ENCODE results near the gene ZNF488. TPM values are rescaled to one million over a fixed set of nuclear protein-coding genes. Genes with fewer than 3 reads are reported as not detected.

The ZNF488 gene
- total RNA-seq, 1 donor = not detected

- H3K4me3 ChIP-seq (ENCODE audit: low read length) = no peak overlapping the region
- H3K27me3 ChIP-seq (ENCODE audit: insufficient read depth, low read length) = no peaks in the 10 kb centered on the region
- no peaks in the 10 kb centered on the region for H3K9me3 ChIP-seq (ENCODE audit: low read depth, low read length)
- no peaks in the 10 kb centered on the region for H3K4me1 ChIP-seq (ENCODE audit: insufficient read depth, low read length)
Observed at GRCh38 chr10:47368431-47369180, 15.5 kb downstream of the ZNF488 start.

GRCh38 chr10:47367646-47368045 lies 16.4 kb downstream of the ZNF488 start:
- Histone ChIP-seq H3K9me3 (ENCODE audit: low read depth, low read length) (no peaks in the 10 kb centered on the region), H3K4me3 (ENCODE audit: low read length) (no peak overlapping the region), H3K27me3 (ENCODE audit: insufficient read depth, low read length) (no peaks in the 10 kb centered on the region), H3K4me1 (ENCODE audit: insufficient read depth, low read length) (no peaks in the 10 kb centered on the region)

- Histone ChIP-seq H3K27me3 (ENCODE audit: insufficient read depth, low read length) (no peaks in the 10 kb centered on the region), H3K9me3 (ENCODE audit: low read depth, low read length) (no peaks in the 10 kb centered on the region), H3K4me1 (ENCODE audit: insufficient read depth, low read length) (no peaks in the 10 kb centered on the region), H3K4me3 (ENCODE audit: low read length) (no peak overlapping the region)
Observed at GRCh38 chr10:47366731-47367460, 17.2 kb downstream of the ZNF488 start.

GRCh38 chr10:47366181-47366631 lies 17.9 kb downstream of the ZNF488 start:
- Histone ChIP-seq H3K4me1 (ENCODE audit: insufficient read depth, low read length) (no peaks in the 10 kb centered on the region), H3K27me3 (ENCODE audit: insufficient read depth, low read length) (no peaks in the 10 kb centered on the region), H3K9me3 (ENCODE audit: low read depth, low read length) (no peaks in the 10 kb centered on the region), H3K4me3 (ENCODE audit: low read length) (no peak overlapping the region)

- Histone ChIP-seq H3K9me3 (ENCODE audit: low read depth, low read length) (no peaks in the 10 kb centered on the region), H3K4me1 (ENCODE audit: insufficient read depth, low read length) (no peaks in the 10 kb centered on the region), H3K4me3 (ENCODE audit: low read length) (no peak overlapping the region), H3K27me3 (ENCODE audit: insufficient read depth, low read length) (no peaks in the 10 kb centered on the region)
Observed at GRCh38 chr10:47365431-47366180, 18.5 kb downstream of the ZNF488 start.

GRCh38 chr10:47364911-47365310 lies 19.2 kb downstream of the ZNF488 start:
- H3K9me3 ChIP-seq (ENCODE audit: low read depth, low read length) = no peaks in the 10 kb centered on the region

GRCh38 chr10:47364366-47364765 lies 19.7 kb downstream of the ZNF488 start:
- Histone ChIP-seq H3K27me3 (ENCODE audit: insufficient read depth, low read length) (no peaks in the 10 kb centered on the region), H3K4me1 (ENCODE audit: insufficient read depth, low read length) (no peaks in the 10 kb centered on the region), H3K4me3 (ENCODE audit: low read length) (no peak overlapping the region), H3K9me3 (ENCODE audit: low read depth, low read length) (no peaks in the 10 kb centered on the region)

More at GRCh38 chr10:47364911-47365310, 19.2 kb downstream of the ZNF488 start:
- Histone ChIP-seq H3K4me1 (ENCODE audit: insufficient read depth, low read length) (no peaks in the 10 kb centered on the region), H3K27me3 (ENCODE audit: insufficient read depth, low read length) (no peaks in the 10 kb centered on the region), H3K4me3 (ENCODE audit: low read length) (no peak overlapping the region)

GRCh38 chr10:47363781-47364180 lies 20.3 kb downstream of the ZNF488 start:
- Histone ChIP-seq H3K4me1 (ENCODE audit: insufficient read depth, low read length) (no peaks in the 10 kb centered on the region), H3K27me3 (ENCODE audit: insufficient read depth, low read length) (no peaks in the 10 kb centered on the region), H3K4me3 (ENCODE audit: low read length) (no peak overlapping the region)

GRCh38 chr10:47362199-47362598 lies 21.9 kb downstream of the ZNF488 start:
- Histone ChIP-seq H3K4me3 (ENCODE audit: low read length) (no peak overlapping the region), H3K4me1 (ENCODE audit: insufficient read depth, low read length) (no peaks in the 10 kb centered on the region), H3K9me3 (ENCODE audit: low read depth, low read length) (no peaks in the 10 kb centered on the region), H3K27me3 (ENCODE audit: insufficient read depth, low read length) (no peaks in the 10 kb centered on the region)

More at GRCh38 chr10:47363781-47364180, 20.3 kb downstream of the ZNF488 start:
- H3K9me3 ChIP-seq (ENCODE audit: low read depth, low read length) = no peaks in the 10 kb centered on the region

- Histone ChIP-seq H3K9me3 (ENCODE audit: low read depth, low read length) (no peaks in the 10 kb centered on the region), H3K4me3 (ENCODE audit: low read length) (no peak overlapping the region), H3K27me3 (ENCODE audit: insufficient read depth, low read length) (no peaks in the 10 kb centered on the region), H3K4me1 (ENCODE audit: insufficient read depth, low read length) (no peaks in the 10 kb centered on the region)
Observed at GRCh38 chr10:47361293-47361692, 22.8 kb downstream of the ZNF488 start.

GRCh38 chr10:47360419-47361040 lies 23.6 kb downstream of the ZNF488 start:
- Histone ChIP-seq H3K9me3 (ENCODE audit: low read depth, low read length) (no peaks in the 10 kb centered on the region), H3K4me3 (ENCODE audit: low read length) (no peak overlapping the region), H3K4me1 (ENCODE audit: insufficient read depth, low read length) (no peaks in the 10 kb centered on the region), H3K27me3 (ENCODE audit: insufficient read depth, low read length) (no peaks in the 10 kb centered on the region)

GRCh38 chr10:47359626-47360418 lies 24.3 kb downstream of the ZNF488 start:
- Histone ChIP-seq H3K27me3 (ENCODE audit: insufficient read depth, low read length) (no peaks in the 10 kb centered on the region), H3K4me3 (ENCODE audit: low read length) (no peak overlapping the region), H3K4me1 (ENCODE audit: insufficient read depth, low read length) (no peaks in the 10 kb centered on the region), H3K9me3 (ENCODE audit: low read depth, low read length) (no peaks in the 10 kb centered on the region)

- Histone ChIP-seq H3K9me3 (ENCODE audit: low read depth, low read length) (no peaks in the 10 kb centered on the region), H3K27me3 (ENCODE audit: insufficient read depth, low read length) (no peaks in the 10 kb centered on the region), H3K4me1 (ENCODE audit: insufficient read depth, low read length) (no peaks in the 10 kb centered on the region), H3K4me3 (ENCODE audit: low read length) (no peak overlapping the region)
Observed at GRCh38 chr10:47359101-47359500, 25.0 kb downstream of the ZNF488 start.

- H3K27me3 ChIP-seq (ENCODE audit: insufficient read depth, low read length) = no peaks in the 10 kb centered on the region
- no peak overlapping the region for H3K4me3 ChIP-seq (ENCODE audit: low read length)
- H3K9me3 ChIP-seq (ENCODE audit: low read depth, low read length) = no peaks in the 10 kb centered on the region
- H3K4me1 ChIP-seq (ENCODE audit: insufficient read depth, low read length) = no peaks in the 10 kb centered on the region
Observed at GRCh38 chr10:47358457-47358856, 25.6 kb downstream of the ZNF488 start.
